ENCODE data around the gene SH3BP1.

Gene SH3BP1

GRCh38 chr22:37623075-37624016 lies 16.1 kb upstream of the SH3BP1 start:
- Mint-ChIP-seq H3K27me3 (no peaks in the 10 kb centered on the region), H3K4me1 (ENCODE audit: low read depth in 2 of 2) (peaks cover 28 to 38% of the 10 kb centered on the region in 2 donors), H3K9me3 (no peaks in the 10 kb centered on the region), H3K36me3 (ENCODE audit: insufficient read depth) (peaks cover 29% of the 10 kb centered on the region), H3K27ac (peak overlapping the region; percentile 94 to 95), H3K4me3 (peak overlapping the region; percentile 75 to 76)
- ATAC-seq (replicated peaks) (peak; percentile 72), DNase-seq (peak; percentile 73 to 75 (median 73))

- Mint-ChIP-seq H3K27me3 (no peaks in the 10 kb centered on the region), H3K36me3 (ENCODE audit: insufficient read depth) (peaks cover 22% of the 10 kb centered on the region), H3K4me3 (peak overlapping the region; percentile 75 to 76), H3K9me3 (no peaks in the 10 kb centered on the region), H3K4me1 (ENCODE audit: low read depth in 2 of 2) (peaks cover 33 to 41% of the 10 kb centered on the region in 2 donors), H3K27ac (peak overlapping the region; percentile 94 to 95)
- DNase-seq = no peak
- ATAC-seq (replicated peaks) = no peak
Observed at GRCh38 chr22:37624017-37624365, 15.5 kb upstream of the SH3BP1 start.

- ATAC-seq (replicated peaks) (no peak), DNase-seq (no peak)
- Mint-ChIP-seq H3K9me3 (no peaks in the 10 kb centered on the region), H3K27me3 (no peaks in the 10 kb centered on the region), H3K4me3 (peak overlapping the region; percentile 76 to 79), H3K27ac (peak overlapping the region; percentile 94 to 95), H3K36me3 (ENCODE audit: insufficient read depth) (peaks cover 13% of the 10 kb centered on the region), H3K4me1 (ENCODE audit: low read depth in 2 of 2) (peaks cover 36 to 44% of the 10 kb centered on the region in 2 donors)
Observed at GRCh38 chr22:37624876-37625275, 14.6 kb upstream of the SH3BP1 start.

GRCh38 chr22:37625737-37626136 lies 13.7 kb upstream of the SH3BP1 start:
- Mint-ChIP-seq H3K27ac (peak overlapping the region; percentile 94 to 95), H3K36me3 (ENCODE audit: insufficient read depth) (peaks cover 10% of the 10 kb centered on the region), H3K4me1 (ENCODE audit: low read depth in 2 of 2) (peaks cover 36 to 42% of the 10 kb centered on the region in 2 donors), H3K4me3 (peak overlapping the region; percentile 76 to 79), H3K27me3 (no peaks in the 10 kb centered on the region), H3K9me3 (no peaks in the 10 kb centered on the region)
- DNase-seq (no peak), ATAC-seq (replicated peaks) (no peak)

GRCh38 chr22:37626144-37626543 lies 13.3 kb upstream of the SH3BP1 start:
- no peak for ATAC-seq (replicated peaks)
- no peaks in the 10 kb centered on the region for H3K27me3 Mint-ChIP-seq
- H3K36me3 Mint-ChIP-seq (ENCODE audit: insufficient read depth) = peaks cover 9% of the 10 kb centered on the region
- peaks cover 39 to 42% of the 10 kb centered on the region in 2 donors for H3K4me1 Mint-ChIP-seq (ENCODE audit: low read depth in 2 of 2)
- peak overlapping the region; percentile 76 to 79 for H3K4me3 Mint-ChIP-seq
- H3K9me3 Mint-ChIP-seq = no peaks in the 10 kb centered on the region
- peak overlapping the region in 1 of 2 donors; percentile 95 for H3K27ac Mint-ChIP-seq
- no peak for DNase-seq

- Mint-ChIP-seq H3K27ac (peak overlapping the region; percentile 89 to 95), H3K4me3 (peak overlapping the region; percentile 76 to 79), H3K4me1 (ENCODE audit: low read depth in 2 of 2) (peaks cover 43 to 45% of the 10 kb centered on the region in 2 donors), H3K36me3 (ENCODE audit: insufficient read depth) (peaks cover 9% of the 10 kb centered on the region), H3K9me3 (no peaks in the 10 kb centered on the region), H3K27me3 (no peaks in the 10 kb centered on the region)
- ATAC-seq (replicated peaks) (no peak), DNase-seq (no peak)
Observed at GRCh38 chr22:37626556-37627075, 12.9 kb upstream of the SH3BP1 start.

- Mint-ChIP-seq H3K27me3 (no peaks in the 10 kb centered on the region), H3K4me1 (ENCODE audit: low read depth in 2 of 2) (peaks cover 48 to 50% of the 10 kb centered on the region in 2 donors), H3K36me3 (ENCODE audit: insufficient read depth) (peaks cover 9% of the 10 kb centered on the region), H3K27ac (peak overlapping the region; percentile 89 to 95), H3K9me3 (no peaks in the 10 kb centered on the region), H3K4me3 (peak overlapping the region; percentile 76 to 79)
- ATAC-seq (replicated peaks) (no peak), DNase-seq (no peak)
Observed at GRCh38 chr22:37627121-37627520, 12.3 kb upstream of the SH3BP1 start.

- peaks cover 11% of the 10 kb centered on the region for H3K36me3 Mint-ChIP-seq (ENCODE audit: insufficient read depth)
- peak overlapping the region; percentile 76 to 79 for H3K4me3 Mint-ChIP-seq
- H3K9me3 Mint-ChIP-seq = no peaks in the 10 kb centered on the region
- ATAC-seq (replicated peaks) (peak; percentile 76), DNase-seq (peak; percentile 42 to 57 (median 49))
- H3K27ac Mint-ChIP-seq = peak overlapping the region; percentile 89 to 95
- H3K27me3 Mint-ChIP-seq = no peaks in the 10 kb centered on the region
- peaks cover 51 to 54% of the 10 kb centered on the region in 2 donors for H3K4me1 Mint-ChIP-seq (ENCODE audit: low read depth in 2 of 2)
Observed at GRCh38 chr22:37627545-37627944, 11.9 kb upstream of the SH3BP1 start.

GRCh38 chr22:37628830-37629229 lies 10.6 kb upstream of the SH3BP1 start:
- no peak for DNase-seq
- Mint-ChIP-seq H3K4me3 (no peak overlapping the region), H3K4me1 (ENCODE audit: low read depth in 2 of 2) (peaks cover 57 to 61% of the 10 kb centered on the region in 2 donors), H3K9me3 (no peaks in the 10 kb centered on the region), H3K27ac (peak overlapping the region; percentile 89 to 95), H3K27me3 (no peaks in the 10 kb centered on the region), H3K36me3 (ENCODE audit: insufficient read depth) (peaks cover 17% of the 10 kb centered on the region)
- no peak for ATAC-seq (replicated peaks)

- Mint-ChIP-seq H3K27ac (peak overlapping the region in 1 of 2 donors; percentile 95), H3K4me1 (ENCODE audit: low read depth in 2 of 2) (peaks cover 66 to 69% of the 10 kb centered on the region in 2 donors), H3K36me3 (ENCODE audit: insufficient read depth) (peaks cover 13% of the 10 kb centered on the region), H3K9me3 (no peaks in the 10 kb centered on the region), H3K27me3 (no peaks in the 10 kb centered on the region), H3K4me3 (no peak overlapping the region)
- no peak for DNase-seq
- no peak for ATAC-seq (replicated peaks)
Observed at GRCh38 chr22:37629928-37630327, 9.5 kb upstream of the SH3BP1 start.

- ATAC-seq (replicated peaks) (no peak), DNase-seq (no peak)
- no peaks in the 10 kb centered on the region for H3K9me3 Mint-ChIP-seq
- peaks cover 13% of the 10 kb centered on the region for H3K36me3 Mint-ChIP-seq (ENCODE audit: insufficient read depth)
- H3K4me1 Mint-ChIP-seq (ENCODE audit: low read depth in 2 of 2) = peaks cover 62 to 65% of the 10 kb centered on the region in 2 donors
- H3K4me3 Mint-ChIP-seq = peak overlapping the region; percentile 87 to 99
- peak overlapping the region; percentile 96 for H3K27ac Mint-ChIP-seq
- no peaks in the 10 kb centered on the region for H3K27me3 Mint-ChIP-seq
Observed at GRCh38 chr22:37630839-37631435, 8.5 kb upstream of the SH3BP1 start.

GRCh38 chr22:37631448-37632173 lies 7.9 kb upstream of the SH3BP1 start:
- Mint-ChIP-seq H3K27ac (peak overlapping the region; percentile 96), H3K36me3 (ENCODE audit: insufficient read depth) (peaks cover 11% of the 10 kb centered on the region), H3K4me1 (ENCODE audit: low read depth in 2 of 2) (peaks cover 64 to 65% of the 10 kb centered on the region in 2 donors), H3K27me3 (no peaks in the 10 kb centered on the region), H3K9me3 (no peaks in the 10 kb centered on the region), H3K4me3 (peak overlapping the region; percentile 87 to 99)
- ATAC-seq (replicated peaks) (peak; percentile 19), DNase-seq (peak; percentile 38 to 54 (median 42))

Data from effector memory CD8-positive, alpha-beta T cell (primary cell).